AG20443 (cell line): ENCODE results near the gene ZNF92.
"Not testable (repeated sequence)": the region's sequence is repeated elsewhere in the genome, so short reads cannot be mapped to it uniquely, and the experiment has no call there.

Experiments
- DNase-seq: peaks from one replicate; pipeline ENCODE4 v3.0.0; 2012; ENCODE audit warnings: low spot score, mixed read lengths

Gene ZNF92

DNA sequence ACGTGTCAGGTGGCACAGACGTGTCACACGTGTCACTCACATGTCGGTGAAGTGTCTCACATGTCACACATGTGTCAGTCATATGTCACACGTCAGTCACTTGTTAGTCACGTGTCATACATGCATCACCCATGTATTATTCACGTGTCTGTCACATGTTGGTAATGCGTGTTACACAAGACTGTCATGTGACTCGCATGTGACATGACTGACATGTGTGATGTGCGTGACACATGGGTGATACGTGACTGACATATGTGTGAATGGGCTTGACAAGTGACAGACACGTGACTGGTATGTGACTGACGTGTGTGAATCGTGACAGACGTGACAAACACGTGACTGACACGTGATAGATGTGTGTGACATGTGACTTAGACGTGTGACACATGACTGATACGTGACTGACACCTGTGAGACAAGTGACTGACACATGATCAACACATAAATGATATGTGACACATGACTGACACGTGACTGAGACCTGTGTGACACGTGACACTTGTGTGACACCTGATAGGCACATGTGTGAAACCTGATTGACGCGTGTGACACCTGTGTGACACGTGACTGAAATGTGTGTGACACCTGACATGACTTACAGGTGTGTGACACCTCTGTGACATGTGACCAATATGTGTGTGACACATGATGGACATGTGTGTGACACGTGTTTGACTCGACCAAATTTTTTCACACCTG, 56.1 kb downstream of the ZNF92 start:
- no peak for DNase-seq

DNA sequence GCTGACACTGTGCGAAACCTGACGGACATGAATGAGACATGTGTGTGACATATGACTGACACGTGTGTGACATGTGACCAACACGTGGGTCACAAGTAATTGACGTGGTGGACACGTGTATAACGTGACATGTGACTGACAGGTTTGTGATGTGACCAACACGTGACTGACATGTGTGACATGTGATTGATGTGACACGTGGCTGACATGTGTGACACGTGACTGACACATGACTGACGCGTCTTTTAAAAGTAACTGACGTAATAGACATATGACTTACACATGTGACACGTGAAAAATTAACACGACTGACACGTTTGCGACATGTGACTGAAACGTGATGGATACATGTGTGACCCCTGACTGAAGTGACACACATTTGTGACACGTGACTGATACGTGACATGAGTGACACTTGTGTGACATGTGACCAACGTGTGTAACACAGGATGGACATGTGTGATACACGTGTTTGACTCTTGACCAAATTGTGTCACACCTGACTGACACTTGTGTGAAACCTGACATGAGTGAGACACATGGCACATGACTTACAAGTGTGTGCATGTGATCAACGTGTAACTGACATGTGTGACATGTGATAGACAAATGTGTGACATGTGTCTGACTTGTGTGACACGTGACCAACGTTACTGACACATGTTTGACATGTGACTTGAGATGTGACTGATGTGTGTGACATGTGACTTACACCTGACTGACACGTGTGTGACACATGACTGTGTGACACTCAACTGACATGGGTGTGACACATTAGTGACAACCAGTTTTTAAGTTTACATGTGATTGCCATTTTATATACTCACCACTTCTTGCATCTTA, 56.9 kb downstream of the ZNF92 start:
- DNase-seq: no peak

DNA sequence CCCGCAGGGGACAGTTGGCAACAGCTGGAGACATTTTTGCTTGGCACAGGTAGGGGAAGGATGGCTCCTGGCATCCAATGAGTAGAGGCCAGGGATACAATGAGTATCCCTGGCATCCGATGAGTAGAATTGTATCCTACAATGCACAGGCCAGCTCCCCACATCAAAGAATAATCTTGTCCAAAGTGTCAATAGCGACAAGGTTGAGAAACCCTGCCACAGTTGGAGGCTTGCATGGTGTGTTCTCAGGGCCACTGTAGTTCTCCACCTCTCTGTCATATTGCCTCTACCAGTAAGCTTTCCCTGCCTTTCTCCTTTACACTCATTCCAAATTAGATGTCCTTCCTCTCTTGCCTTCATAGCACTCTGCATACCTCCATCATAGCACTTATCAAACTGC, 60.7 kb downstream of the ZNF92 start:
- DNase-seq: no peak

DNA sequence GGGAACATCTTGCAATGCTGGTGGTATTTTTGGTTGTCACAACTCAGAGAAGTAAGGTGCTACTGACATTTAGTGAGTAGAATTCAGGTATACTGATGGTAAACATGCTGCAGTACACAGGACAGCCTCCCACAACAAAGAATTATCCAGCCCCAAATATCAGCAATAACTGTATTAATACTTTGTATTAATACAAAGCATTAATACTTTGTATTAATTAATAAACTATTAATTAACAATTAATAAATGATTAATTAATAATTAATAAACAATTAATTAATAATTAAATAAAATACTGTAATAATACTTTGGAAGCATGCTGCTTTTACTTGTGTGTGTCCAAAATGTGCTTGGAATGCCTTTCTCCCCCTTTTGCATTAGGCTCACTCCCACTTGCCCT, 62.5 kb downstream of the ZNF92 start:
- DNase-seq: no peak

DNA sequence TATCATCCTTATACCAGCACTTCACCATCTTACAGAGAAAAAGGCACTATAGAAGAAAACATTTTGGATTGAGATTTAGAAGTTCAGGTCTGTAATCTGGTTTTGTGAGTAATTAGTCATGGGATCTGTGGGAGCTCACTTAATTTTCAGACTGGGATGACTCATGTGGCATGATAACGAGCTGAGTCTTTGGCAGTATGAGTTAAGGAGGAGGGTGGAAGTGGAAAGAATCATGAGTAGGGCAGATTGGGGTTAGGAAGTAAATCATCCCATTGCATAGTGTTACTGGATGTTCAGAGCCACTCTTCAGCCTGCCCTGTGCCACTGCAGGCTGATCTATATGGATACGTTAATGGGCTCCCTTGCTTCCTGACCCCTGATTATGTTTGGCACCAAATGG, 64.9 kb downstream of the ZNF92 start:
- peak; percentile 68 for DNase-seq

DNA sequence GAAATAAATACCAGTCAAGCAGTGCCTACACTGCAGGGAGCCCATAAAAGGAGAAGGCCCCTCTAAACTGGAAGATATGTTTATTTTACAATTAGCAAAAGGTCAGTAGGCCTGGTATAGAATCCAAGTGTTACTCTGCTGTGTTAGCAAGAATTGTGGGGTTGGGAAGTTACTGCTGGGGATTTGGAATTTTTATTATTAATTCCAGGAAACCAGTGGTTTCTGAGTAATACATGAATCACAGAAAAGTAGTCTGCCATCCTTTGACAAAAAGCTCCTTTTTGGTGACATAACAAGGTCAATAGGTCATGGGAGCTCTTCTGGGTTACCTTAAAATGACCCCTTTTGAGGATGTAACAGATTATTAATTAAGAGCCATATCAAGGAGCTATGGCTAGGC, 67.4 kb downstream of the ZNF92 start:
- DNase-seq: peak; percentile 50

DNA sequence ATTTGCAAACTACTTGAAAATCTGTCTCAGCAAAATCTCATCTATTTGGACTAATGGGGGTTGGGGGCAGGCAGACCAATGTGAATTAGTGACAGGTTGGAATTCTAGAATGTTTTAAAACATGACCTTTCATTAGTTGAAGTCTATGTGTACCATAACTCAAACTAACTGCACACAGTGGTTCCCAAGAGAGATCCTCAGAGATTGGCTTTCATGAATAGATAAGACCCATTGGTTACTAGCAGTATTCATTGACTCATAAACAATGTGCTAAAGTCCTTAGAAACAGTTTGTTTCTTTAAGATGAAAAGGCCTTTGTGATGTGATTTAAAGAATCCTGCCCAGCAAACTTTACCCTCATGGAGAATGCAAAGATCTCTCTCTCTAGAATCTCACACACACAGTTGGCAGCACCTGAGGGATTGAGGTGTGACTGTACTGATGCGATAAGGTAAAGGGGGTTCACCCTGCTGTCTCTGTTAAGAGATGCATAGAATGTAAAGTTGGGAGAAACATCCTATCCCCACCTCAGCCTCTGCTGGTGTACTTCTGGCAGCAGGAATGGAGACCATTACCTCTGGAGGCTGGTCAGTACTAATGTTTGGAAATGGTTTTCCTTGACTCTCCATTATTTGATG, 70.7 kb downstream of the ZNF92 start:
- no peak for DNase-seq

DNA sequence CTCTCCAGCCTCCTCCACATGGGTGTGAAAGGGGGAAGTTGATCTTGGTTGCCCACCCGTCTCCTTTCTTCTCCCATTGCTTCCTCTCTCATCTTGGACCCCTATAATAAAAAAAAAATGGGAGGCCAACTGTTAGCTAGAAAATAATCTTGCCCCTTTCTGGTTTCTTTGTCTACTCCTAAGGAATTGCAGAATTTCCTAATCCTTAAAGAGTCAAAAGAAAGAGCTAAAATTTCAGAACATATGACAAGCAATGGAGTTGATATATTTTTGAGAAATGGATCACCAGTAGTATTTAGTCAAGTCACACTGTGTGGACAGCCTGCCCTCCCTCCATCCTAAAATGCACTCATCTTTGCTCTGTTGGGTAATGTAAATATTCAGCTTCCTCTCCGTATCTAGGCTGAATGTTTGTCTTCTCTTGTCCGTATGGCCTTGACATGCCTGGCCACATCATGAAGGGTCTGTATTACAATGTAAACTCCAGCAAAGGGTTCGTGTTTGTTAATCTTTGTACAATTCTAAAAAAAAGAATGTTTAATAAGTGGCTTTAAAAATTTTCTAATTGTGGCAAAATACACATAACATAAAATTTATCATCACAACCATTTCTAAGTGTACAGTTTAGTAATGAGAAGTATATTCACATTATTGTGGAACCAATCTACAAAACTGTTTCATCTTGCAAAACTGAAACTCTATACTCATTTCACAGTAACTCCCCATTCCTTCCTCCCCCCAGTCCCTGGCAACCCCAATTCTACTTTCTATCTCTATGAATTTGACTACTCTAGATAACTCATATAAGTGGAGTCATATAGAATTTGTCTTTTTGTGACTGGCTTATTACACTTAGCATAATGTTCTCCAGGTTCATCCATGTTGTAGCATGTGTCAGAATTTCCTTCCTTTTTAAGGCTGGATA, 71.5 kb downstream of the ZNF92 start:
- DNase-seq: no peak

DNA sequence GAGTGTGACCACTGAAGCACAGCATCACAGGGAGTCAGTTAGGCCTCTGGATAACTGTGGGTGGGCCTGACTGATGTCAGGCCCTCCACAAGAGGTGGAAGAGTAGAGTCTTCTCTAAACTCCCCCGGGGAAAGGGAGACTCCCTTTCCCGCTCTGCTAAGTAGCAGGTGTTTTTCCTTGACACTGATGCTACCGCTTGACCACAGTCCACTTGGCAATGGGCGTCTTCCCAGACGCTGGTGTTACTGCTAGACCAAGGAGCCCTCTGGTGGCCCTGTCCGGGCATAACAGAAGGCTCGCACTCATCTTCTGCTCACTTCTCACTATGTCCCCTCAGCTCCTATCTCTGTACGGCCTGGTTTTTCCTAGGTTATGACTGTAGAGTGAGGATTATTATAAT, 73.4 kb downstream of the ZNF92 start:
- not testable (repeated sequence) for DNase-seq

DNA sequence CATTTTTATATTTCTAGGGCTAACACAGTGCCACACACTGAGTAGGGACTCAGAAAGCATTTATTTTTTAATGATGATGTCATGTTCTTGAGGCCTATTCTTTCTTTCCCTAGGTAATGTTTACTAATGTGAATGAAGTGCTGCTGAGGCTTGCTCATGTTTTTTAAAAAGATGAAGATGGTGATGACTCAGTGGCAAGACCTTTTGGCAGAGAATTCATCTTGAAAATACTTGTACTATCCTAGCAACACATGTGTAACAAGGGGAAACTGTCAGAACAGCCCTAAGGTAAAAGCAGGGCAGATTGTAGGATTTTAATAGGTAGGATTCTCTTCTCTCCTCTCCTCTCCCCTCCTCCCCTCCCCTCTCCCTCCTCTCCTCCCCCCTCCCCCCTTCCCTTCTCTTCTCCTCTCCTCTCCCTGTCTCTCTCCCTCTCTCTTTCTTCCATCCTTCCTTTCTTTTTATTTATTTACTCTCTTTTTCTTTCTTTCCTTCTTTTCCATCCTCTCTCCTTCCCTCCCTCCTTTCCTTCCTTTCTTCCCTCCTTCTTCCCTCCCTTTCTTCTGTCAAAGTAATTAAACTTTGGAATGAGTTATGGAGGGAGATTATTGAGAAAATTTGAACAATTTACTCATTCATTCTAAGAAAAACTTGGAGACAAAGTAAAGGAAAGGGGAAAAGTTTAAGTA, 75.3 kb downstream of the ZNF92 start:
- peak; percentile 65 for DNase-seq

DNA sequence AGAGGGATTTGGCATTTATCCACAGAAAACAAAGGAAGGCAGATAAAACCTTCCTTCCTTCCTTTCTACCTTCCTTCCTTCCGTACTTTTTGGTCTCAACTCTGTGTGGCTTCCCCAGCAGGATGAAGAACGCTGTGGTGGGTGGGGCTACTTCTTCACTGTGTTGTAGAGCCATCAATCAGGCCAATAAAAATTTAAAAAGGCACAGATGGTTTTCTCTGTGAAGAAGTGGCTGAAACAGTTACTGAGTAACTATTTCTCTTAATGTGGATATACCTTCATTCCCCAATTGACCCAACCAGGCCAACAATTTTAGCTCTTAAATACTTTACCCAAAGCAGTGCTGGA, 75.8 kb downstream of the ZNF92 start:
- no peak for DNase-seq
